Choroid plexus epithelial cell (primary cell): ENCODE results near the gene SLC6A11.

Experiments used
- DNase-seq: peaks from one replicate; pipeline ENCODE4 v3.0.0-alpha.2; 2010; ENCODE audit warnings: low read depth
- H3K4me3 ChIP-seq: 2 replicates; pipeline ENCODE4 v1.5.1; 2011; ENCODE audit warnings: low read depth, mild to moderate bottlenecking, control low read depth, low read length, moderate library complexity
- CTCF ChIP-seq: conservative IDR thresholded peaks from 2 replicates; pipeline ENCODE4 v1.5.1; 2011; ENCODE audit warnings: low read depth, mild to moderate bottlenecking, control low read depth, inconsistent platforms, low read length, moderate library complexity

Gene SLC6A11

GRCh38 chr3:10779293-10779805 is 36.7 kb upstream of the SLC6A11 start:
- no peak for TF ChIP-seq CTCF
- H3K4me3 ChIP-seq: no peak overlapping the region
- DNase-seq: no peak

- no peak overlapping the region for H3K4me3 ChIP-seq
- no peak for DNase-seq
- TF ChIP-seq CTCF: no peak
Observed at GRCh38 chr3:10780243-10780642, 35.8 kb upstream of the SLC6A11 start.

GRCh38 chr3:10780922-10781321 is 35.1 kb upstream of the SLC6A11 start:
- no peak for TF ChIP-seq CTCF
- DNase-seq: no peak
- H3K4me3 ChIP-seq: no peak overlapping the region

GRCh38 chr3:10781981-10782380 is 34.0 kb upstream of the SLC6A11 start:
- DNase-seq: no peak
- no peak for TF ChIP-seq CTCF
- no peak overlapping the region for H3K4me3 ChIP-seq

GRCh38 chr3:10783360-10784351 is 32.4 kb upstream of the SLC6A11 start:
- no peak overlapping the region for H3K4me3 ChIP-seq
- peak; percentile 55 for DNase-seq
- TF ChIP-seq CTCF: peak; percentile 80

GRCh38 chr3:10786640-10787039 is 29.4 kb upstream of the SLC6A11 start:
- no peak overlapping the region for H3K4me3 ChIP-seq
- no peak for DNase-seq
- no peak for TF ChIP-seq CTCF
